ENCODE results near the gene NDUFAF8.

NDUFAF8 gene

GRCh38 chr17:81264640-81265039 lies 25.5 kb downstream of the NDUFAF8 start:
- Histone ChIP-seq H3K4me1 (ENCODE audit: control insufficient read depth, low read length) (peaks cover 8% of the 10 kb centered on the region), H3K9me3 (ENCODE audit: control insufficient read depth, insufficient read depth, low read length) (no peaks in the 10 kb centered on the region), H3K36me3 (ENCODE audit: control insufficient read depth, low read length) (peaks cover 18% of the 10 kb centered on the region; the same call in 1 of the 2 replicates), H3K4me2 (ENCODE audit: low read length) (no peak overlapping the region), H3K27me3 (ENCODE audit: control insufficient read depth, low read length) (no peaks in the 10 kb centered on the region), H3K79me2 (ENCODE audit: control insufficient read depth, low read length) (no peaks in the 10 kb centered on the region), H4K20me1 (ENCODE audit: control insufficient read depth, insufficient read depth, low read depth, low read length) (no peaks in the 10 kb centered on the region), H3F3A (ENCODE audit: control insufficient read depth, insufficient read depth) (0 out of 2 replicates have a peak, but pooled peaks cover 2% of the 10 kb centered on the region), H3K27ac (ENCODE audit: low read depth, low read length) (no peak overlapping the region), H3K9me2 (replicated peaks; ENCODE audit: control insufficient read depth, low read length) (no peaks in the 10 kb centered on the region), H3K4me3 (ENCODE audit: low read length) (no peak overlapping the region)
- TF ChIP-seq, protein P1, sequence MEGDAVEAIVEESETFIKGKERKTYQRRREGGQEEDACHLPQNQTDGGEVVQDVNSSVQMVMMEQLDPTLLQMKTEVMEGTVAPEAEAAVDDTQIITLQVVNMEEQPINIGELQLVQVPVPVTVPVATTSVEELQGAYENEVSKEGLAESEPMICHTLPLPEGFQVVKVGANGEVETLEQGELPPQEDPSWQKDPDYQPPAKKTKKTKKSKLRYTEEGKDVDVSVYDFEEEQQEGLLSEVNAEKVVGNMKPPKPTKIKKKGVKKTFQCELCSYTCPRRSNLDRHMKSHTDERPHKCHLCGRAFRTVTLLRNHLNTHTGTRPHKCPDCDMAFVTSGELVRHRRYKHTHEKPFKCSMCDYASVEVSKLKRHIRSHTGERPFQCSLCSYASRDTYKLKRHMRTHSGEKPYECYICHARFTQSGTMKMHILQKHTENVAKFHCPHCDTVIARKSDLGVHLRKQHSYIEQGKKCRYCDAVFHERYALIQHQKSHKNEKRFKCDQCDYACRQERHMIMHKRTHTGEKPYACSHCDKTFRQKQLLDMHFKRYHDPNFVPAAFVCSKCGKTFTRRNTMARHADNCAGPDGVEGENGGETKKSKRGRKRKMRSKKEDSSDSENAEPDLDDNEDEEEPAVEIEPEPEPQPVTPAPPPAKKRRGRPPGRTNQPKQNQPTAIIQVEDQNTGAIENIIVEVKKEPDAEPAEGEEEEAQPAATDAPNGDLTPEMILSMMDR (IDR thresholded peaks at IDR 0.05; ENCODE audit: low read depth, low read length, poor library complexity, severe bottlenecking), result no peak
- no peak for TF ChIP-seq EZH2phosphoT487 (IDR thresholded peaks at IDR 0.05; ENCODE audit: borderline replicate concordance, low read length)

DNA sequence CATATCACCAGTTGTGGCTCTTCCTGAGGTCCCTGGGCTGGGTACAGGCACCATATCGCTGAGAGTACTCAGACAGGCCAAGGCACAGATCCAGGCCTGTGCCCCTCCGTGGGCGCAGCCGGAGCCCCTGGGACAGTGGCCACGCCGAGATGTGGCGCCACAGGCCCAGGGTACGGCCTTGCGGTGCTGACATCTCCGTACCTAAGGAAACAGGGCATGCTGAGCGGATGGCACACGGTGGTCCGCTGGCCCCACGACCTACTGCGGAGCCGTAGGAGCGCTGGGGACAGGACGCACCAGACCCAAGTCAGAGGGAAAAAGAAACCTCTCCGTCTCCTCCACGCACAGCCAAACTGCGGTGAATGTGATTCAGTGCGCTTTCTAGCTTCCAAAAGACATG lies 26.5 kb downstream of the NDUFAF8 start:
- Histone ChIP-seq H3K4me3 (ENCODE audit: low read length) (no peak overlapping the region), H3K9me3 (ENCODE audit: control insufficient read depth, insufficient read depth, low read length) (no peaks in the 10 kb centered on the region), H3K79me2 (ENCODE audit: control insufficient read depth, low read length) (no peaks in the 10 kb centered on the region), H4K20me1 (ENCODE audit: control insufficient read depth, insufficient read depth, low read depth, low read length) (no peaks in the 10 kb centered on the region), H3K36me3 (ENCODE audit: control insufficient read depth, low read length) (peaks cover 13% of the 10 kb centered on the region; the same call in 1 of the 2 replicates), H3K4me2 (ENCODE audit: low read length) (no peak overlapping the region), H3K27ac (ENCODE audit: low read depth, low read length) (no peak overlapping the region), H3K27me3 (ENCODE audit: control insufficient read depth, low read length) (no peaks in the 10 kb centered on the region), H3F3A (ENCODE audit: control insufficient read depth, insufficient read depth) (0 out of 2 replicates have a peak, but pooled peaks cover 2% of the 10 kb centered on the region), H3K9me2 (replicated peaks; ENCODE audit: control insufficient read depth, low read length) (no peaks in the 10 kb centered on the region), H3K4me1 (ENCODE audit: control insufficient read depth, low read length) (no peaks in the 10 kb centered on the region)
- TF ChIP-seq, protein P1 (IDR thresholded peaks at IDR 0.05; ENCODE audit: low read depth, low read length, poor library complexity, severe bottlenecking), result no peak
- TF ChIP-seq EZH2phosphoT487 (IDR thresholded peaks at IDR 0.05; ENCODE audit: borderline replicate concordance, low read length), result no peak

GRCh38 chr17:81267390-81268067 lies 28.4 kb downstream of the NDUFAF8 start:
- TF ChIP-seq, protein P1 (IDR thresholded peaks at IDR 0.05; ENCODE audit: low read depth, low read length, poor library complexity, severe bottlenecking), result no peak
- TF ChIP-seq EZH2phosphoT487 (IDR thresholded peaks at IDR 0.05; ENCODE audit: borderline replicate concordance, low read length), result no peak
- Histone ChIP-seq H4K20me1 (ENCODE audit: control insufficient read depth, insufficient read depth, low read depth, low read length) (no peaks in the 10 kb centered on the region), H3F3A (ENCODE audit: control insufficient read depth, insufficient read depth) (0 out of 2 replicates have a peak, but pooled peaks cover 2% of the 10 kb centered on the region), H3K79me2 (ENCODE audit: control insufficient read depth, low read length) (no peaks in the 10 kb centered on the region), H3K4me2 (ENCODE audit: low read length) (no peak overlapping the region), H3K4me1 (ENCODE audit: control insufficient read depth, low read length) (no peaks in the 10 kb centered on the region), H3K4me3 (ENCODE audit: low read length) (no peak overlapping the region), H3K36me3 (ENCODE audit: control insufficient read depth, low read length) (peaks cover 11% of the 10 kb centered on the region; the same call in 1 of the 2 replicates), H3K9me2 (replicated peaks; ENCODE audit: control insufficient read depth, low read length) (no peaks in the 10 kb centered on the region), H3K27ac (ENCODE audit: low read depth, low read length) (no peak overlapping the region), H3K27me3 (ENCODE audit: control insufficient read depth, low read length) (no peaks in the 10 kb centered on the region), H3K9me3 (ENCODE audit: control insufficient read depth, insufficient read depth, low read length) (no peaks in the 10 kb centered on the region)

All from DOHH2 (cell line).